WTC11 (cell line): ENCODE measurements around the gene KRT4.

Experiments
- CTCF ChIP-seq: fragments of 200-600 bp; IDR thresholded peaks from 2 replicates; pipeline ENCODE4 v1.8.0; 2022; ENCODE audit warnings: antibody characterized with exemption
- E2F4 ChIP-seq: sonication (generic); formaldehyde crosslinking; IDR thresholded peaks from 2 replicates; pipeline ENCODE4 v1.8.1; 2022; ENCODE audit warnings: low read depth, mild to moderate bottlenecking, moderate library complexity, missing genetic modification reagents, borderline replicate concordance
- NFYB ChIP-seq: sonication (generic); formaldehyde crosslinking; conservative IDR thresholded peaks from 2 replicates; pipeline ENCODE4 v1.8.0; 2022; ENCODE audit warnings: low read depth, missing genetic modification reagents

GRCh38 chr12:52809166-52809565 is 4.8 kb downstream of the KRT4 start:
- no peak for TF ChIP-seq CTCF
- TF ChIP-seq E2F4 (CRISPR knock-in tag): no peak
- no peak for TF ChIP-seq NFYB (CRISPR knock-in tag)
